Neural progenitor cell (in vitro differentiated cells): ENCODE measurements around the gene NAAA.

Experiments used
- EZH2phosphoT487 ChIP-seq: fragments of 200-600 bp; sonication (generic); IDR thresholded peaks from 2 replicates; pipeline ENCODE4 v1.6.1; 2017; ENCODE audit warnings: antibody characterized with exemption
- TF ChIP-seq, protein P1 (sequence below): fragments of 200-600 bp; sonication (generic); IDR thresholded peaks from 2 replicates; pipeline ENCODE4 v1.5.1; 2017; ENCODE audit warnings: antibody characterized with exemption, mild to moderate bottlenecking

DNA sequence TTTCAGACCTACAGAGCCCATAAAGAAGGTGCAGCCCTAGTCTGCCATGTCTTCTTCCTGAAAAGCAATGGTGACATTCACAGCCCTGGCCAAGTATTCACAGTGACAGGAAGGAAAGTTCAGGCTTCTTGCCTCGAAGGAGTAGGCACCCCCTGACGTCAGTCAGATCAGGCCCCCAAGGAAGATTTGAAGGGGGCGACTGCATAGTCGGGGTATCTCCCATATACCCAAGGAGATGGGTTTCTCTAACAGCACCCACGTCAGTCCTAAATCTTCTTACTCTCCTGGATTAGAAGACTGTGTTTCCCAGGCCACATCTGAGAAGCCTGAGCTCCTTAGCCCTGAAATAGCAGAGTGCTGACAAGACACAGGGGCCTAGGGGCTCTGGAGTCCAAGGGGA, 38.5 kb downstream of the NAAA start, which contains the start of gene PPEF2:
- TF ChIP-seq, protein P1, sequence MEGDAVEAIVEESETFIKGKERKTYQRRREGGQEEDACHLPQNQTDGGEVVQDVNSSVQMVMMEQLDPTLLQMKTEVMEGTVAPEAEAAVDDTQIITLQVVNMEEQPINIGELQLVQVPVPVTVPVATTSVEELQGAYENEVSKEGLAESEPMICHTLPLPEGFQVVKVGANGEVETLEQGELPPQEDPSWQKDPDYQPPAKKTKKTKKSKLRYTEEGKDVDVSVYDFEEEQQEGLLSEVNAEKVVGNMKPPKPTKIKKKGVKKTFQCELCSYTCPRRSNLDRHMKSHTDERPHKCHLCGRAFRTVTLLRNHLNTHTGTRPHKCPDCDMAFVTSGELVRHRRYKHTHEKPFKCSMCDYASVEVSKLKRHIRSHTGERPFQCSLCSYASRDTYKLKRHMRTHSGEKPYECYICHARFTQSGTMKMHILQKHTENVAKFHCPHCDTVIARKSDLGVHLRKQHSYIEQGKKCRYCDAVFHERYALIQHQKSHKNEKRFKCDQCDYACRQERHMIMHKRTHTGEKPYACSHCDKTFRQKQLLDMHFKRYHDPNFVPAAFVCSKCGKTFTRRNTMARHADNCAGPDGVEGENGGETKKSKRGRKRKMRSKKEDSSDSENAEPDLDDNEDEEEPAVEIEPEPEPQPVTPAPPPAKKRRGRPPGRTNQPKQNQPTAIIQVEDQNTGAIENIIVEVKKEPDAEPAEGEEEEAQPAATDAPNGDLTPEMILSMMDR, result no peak
- no peak for TF ChIP-seq EZH2phosphoT487
